Gastroesophageal sphincter (tissue), 3 donors: ENCODE results near the gene MEGF6.

ENCODE experiments used
- EP300 ChIP-seq: sonication (generic); formaldehyde crosslinking; IDR thresholded peaks from one replicate; pipeline ENCODE4 v1.6.1; 2017; ENCODE audit warnings: antibody characterized with exemption, mild to moderate bottlenecking
- POLR2A ChIP-seq, 2 donors: fragments of 450-650 bp; IDR thresholded peaks; one replicate each; pipeline ENCODE4 v1.6.1; 2017; ENCODE audit warnings: antibody characterized with exemption in 2 of 2, mild to moderate bottlenecking in 2 of 2, moderate library complexity in 1 of 2
- POLR2AphosphoS5 ChIP-seq: sonication (generic); formaldehyde crosslinking; IDR thresholded peaks from one replicate; pipeline ENCODE4 v1.6.1; 2017; ENCODE audit warnings: antibody characterized with exemption
- TF ChIP-seq, protein P1 (sequence below), 4 experiments: fragments of 200-600 bp in 2 of 4; fragments of 450-650 bp in 2 of 4; sonication (generic) in 1 of 4; IDR thresholded peaks; one replicate each; pipeline ENCODE4 v1.5.1; 2017 to 2019; ENCODE audit warnings: antibody characterized with exemption in 4 of 4, mild to moderate bottlenecking in 2 of 4, moderate library complexity in 2 of 4

DNA sequence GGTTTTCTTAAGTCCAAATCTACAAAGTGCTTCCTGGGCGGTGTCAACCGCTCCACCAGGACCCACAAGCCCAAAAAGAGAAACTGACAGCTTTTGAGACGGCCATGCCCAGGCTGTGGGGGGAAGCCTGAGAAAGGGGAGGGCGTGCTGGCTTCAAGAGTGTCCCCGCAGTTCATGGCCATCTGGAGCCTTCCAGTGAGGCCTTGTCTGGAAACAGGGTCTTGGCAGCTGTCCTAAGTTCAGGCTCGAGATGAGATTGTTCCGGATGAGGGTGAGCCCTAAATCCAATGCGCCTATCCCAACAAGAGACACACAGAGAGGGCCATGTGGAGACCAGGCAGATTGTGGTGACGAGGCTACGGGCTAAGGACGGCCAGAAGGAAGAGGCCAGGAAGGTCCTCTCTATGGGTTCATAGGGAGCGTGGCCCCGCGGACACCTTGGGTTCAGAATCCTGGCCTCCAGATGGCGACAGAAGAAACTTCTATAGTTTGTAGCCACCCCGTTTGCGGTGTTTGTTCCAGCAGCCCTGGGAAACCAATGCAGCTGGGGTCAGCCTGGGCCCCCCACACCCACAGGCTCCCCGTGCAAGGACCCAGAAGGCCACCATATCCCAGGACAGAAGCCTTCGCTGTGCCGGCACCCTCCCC lies 86.6 kb downstream of the MEGF6 start:
- no peak for TF ChIP-seq POLR2A (IDR thresholded peaks at IDR 0.05)
- TF ChIP-seq, protein P1, sequence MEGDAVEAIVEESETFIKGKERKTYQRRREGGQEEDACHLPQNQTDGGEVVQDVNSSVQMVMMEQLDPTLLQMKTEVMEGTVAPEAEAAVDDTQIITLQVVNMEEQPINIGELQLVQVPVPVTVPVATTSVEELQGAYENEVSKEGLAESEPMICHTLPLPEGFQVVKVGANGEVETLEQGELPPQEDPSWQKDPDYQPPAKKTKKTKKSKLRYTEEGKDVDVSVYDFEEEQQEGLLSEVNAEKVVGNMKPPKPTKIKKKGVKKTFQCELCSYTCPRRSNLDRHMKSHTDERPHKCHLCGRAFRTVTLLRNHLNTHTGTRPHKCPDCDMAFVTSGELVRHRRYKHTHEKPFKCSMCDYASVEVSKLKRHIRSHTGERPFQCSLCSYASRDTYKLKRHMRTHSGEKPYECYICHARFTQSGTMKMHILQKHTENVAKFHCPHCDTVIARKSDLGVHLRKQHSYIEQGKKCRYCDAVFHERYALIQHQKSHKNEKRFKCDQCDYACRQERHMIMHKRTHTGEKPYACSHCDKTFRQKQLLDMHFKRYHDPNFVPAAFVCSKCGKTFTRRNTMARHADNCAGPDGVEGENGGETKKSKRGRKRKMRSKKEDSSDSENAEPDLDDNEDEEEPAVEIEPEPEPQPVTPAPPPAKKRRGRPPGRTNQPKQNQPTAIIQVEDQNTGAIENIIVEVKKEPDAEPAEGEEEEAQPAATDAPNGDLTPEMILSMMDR (IDR thresholded peaks at IDR 0.05): no peak
- no peak for TF ChIP-seq EP300
- no peak for TF ChIP-seq POLR2AphosphoS5
